ENCODE results near the gene TMEM63A.
"Not testable (repeated sequence)": the region's sequence is repeated elsewhere in the genome, so short reads cannot be mapped to it uniquely, and the experiment has no call there.

The TMEM63A gene

DNA sequence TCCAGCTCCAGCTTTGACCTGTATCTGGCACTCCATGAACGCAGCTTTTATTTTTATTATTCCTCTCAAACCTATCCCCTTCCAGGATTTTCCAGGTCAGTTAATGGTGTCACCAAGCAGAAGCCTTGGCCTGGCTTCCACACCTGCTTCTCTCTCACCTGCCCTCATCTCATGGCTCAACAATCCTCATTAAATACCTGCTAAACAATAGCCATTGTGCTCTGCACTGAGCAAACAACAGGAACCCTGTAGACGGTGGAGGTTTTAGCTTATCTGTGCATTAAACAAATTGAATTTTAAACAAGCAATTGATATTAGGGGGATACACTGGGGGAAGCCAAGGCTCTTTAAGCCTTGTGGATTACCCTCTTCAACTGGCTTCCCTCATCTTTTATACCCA lies 26.6 kb upstream of the TMEM63A start:
- no peak for DNase-seq (ENCODE audit: low read depth in 3 of 3)

DNA sequence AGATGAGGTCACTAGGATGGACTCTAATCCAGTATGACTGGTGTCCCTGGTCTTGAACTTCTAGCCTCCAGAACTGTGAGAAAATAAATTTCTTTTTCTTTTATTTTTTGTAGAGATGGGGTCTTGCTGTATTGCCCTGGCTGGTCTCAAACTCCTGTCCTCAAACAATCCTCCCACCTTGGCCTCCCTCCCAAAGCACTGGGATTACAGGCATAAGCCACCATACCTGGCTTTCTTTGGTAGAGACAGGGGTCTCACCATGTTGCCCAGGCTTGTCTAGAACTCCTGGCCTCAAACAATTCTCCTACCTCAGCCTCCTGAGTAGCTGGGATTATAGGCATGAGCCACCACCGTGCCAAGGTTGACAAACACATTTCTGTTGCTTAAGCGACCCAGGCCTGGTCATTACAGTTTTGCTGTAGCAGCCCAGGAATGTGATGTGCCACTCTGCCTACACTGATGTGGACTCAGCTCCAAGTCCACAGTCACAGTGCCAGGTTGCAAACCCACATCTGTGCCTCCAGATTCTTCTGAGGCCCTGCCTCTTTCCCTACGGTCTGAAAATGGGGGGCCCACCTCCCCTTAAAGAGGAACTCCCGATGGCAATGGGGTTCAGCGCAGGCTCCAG lies 25.9 kb upstream of the TMEM63A start:
- DNase-seq (ENCODE audit: low read depth in 3 of 3): no peak

DNA sequence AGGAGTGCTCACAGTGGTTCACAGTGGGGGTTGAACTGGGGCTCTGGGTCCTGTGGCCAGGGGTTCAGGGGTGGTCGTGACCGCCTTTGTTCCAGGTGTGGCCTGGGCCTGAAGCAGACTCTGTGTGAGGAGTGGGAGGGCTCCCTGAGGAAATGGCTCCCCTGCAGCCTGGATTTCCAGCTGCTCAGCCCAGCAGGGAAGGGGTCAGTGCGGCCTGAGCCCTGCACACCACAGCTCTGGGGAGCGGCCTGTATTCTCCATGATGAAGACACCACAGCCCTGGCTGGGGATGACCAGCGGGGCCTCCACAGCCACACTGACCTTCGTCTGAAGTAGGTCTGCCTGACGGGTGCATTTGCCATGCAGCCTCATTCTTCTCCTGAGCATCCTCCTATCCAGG lies 25.2 kb upstream of the TMEM63A start:
- no peak for DNase-seq (ENCODE audit: low read depth in 3 of 3)

DNA sequence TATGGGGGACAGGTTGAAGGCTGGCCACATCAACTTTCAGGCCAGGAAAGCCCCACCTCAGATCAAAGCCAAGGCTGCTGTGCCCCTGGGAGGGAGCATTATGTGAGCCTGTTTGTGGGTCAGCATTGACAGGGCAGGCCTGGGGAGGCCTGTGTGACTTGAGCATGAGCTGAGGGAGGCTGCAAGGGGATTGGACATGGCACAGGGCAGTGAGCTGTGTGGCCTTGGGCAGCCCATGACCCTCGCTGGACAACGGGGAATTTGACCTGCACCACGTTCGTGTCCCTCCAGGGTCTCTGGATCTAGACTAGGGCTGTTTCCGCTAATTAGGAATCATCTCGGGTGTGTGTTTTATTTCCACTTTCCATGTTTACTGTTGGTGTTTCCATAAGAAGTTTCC lies 24.3 kb upstream of the TMEM63A start:
- no peak for DNase-seq (ENCODE audit: low read depth in 3 of 3)

DNA sequence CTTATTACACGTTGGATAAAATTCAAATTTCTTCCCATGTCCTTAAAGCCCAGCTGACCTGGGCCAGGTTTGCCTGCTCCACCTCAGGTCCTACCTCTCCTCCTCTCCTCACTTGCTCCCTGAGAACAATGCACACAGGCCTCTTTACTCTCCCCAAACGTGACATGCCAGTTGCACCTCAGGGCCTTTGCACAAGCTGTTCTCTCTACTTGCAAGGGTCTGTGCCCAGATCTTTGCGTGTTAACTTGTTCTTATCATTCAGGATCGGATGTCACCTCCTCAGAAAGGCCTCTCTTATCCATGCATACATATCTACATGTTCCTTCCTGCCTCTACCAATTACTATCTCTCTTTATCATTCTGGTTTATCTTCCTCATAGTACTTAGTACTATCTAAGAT lies 21.4 kb upstream of the TMEM63A start:
- no peak for DNase-seq (ENCODE audit: low read depth in 3 of 3)

DNA sequence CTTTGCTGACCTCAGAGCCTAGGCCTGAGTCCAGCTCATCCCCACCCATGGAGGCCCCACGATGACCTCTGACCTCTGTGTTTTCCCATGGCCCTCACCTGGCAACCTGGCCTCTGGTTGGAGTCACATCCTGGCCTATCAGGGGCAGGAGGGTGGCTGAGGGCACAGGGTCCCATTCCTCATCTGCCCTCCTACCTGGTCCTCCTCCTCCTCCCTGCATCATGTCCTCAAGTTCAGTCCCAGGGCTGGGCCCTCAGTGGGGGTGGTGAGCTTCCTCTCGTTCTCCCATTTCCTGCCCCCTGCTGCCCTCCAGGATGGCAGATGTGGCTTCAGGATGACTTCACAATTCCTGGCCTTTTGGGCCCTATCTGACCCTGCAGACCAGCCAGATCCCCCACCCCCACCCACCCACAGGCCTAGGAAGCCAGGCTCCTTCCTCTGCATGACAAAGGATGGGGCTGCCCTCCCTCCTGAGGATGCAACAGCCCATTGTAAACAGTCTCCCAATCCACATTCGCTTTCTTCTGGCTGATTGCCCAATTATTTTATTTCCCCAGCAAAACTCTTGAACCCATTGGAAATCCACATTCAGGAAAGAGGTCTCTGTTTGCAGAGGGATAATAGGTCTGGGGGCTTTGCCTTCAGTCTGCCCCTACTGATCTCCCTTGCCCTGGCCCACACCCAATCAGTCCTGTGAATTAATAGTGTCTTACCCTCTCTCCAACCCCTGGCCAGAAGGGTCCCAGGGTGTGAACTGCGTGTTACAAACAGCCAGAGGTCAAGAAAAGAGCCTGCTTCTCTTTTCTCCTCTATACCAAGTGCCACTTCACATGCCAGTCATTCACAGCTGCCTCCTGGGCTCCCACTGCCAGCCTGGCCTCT lies 17.1 kb upstream of the TMEM63A start:
- DNase-seq (ENCODE audit: low read depth in 3 of 3): no peak

DNA sequence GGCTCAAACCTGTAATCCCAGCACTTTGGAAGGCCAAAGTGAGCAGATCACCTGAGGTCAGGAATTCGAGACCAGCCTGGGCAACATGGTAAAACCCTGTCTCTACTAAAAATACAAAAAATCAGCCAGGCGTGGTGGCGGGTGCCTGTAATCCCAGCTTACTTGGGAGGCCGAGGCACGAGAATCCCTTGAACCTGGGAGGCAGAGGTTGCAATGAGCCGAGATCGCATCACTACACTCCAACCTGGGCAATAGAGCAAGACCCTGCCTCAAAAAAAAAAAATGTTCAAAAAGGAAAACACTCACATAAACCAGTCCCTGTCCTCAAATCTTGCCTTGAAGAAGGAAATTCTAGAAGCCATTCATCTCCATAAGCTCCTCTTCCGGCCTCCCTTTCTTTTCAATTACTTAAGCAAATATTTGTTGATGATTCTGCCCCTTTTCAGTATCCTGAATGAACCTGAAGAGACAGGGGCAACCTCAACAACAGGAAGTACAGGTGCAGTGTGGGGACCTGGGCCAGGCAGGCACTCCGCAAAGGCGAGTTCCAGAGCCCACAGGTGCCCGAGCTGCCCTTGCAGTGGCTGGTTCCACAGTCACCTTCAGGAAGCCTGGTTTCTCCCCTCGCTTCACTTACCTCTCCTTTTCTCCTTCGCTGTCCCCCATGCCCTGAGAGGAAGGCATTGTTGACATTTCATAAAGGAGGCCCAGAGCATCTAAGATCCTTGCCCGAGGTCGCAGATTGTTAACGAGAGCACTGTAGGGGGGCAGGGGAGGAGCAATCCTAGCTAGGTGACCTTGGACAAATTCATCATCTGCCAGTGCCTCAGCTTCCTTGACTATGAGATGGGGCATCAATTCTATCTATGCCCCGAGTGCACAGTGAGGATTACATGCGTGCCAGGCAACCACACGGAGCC lies 15.7 kb upstream of the TMEM63A start:
- no peak for DNase-seq (ENCODE audit: low read depth in 3 of 3)

DNA sequence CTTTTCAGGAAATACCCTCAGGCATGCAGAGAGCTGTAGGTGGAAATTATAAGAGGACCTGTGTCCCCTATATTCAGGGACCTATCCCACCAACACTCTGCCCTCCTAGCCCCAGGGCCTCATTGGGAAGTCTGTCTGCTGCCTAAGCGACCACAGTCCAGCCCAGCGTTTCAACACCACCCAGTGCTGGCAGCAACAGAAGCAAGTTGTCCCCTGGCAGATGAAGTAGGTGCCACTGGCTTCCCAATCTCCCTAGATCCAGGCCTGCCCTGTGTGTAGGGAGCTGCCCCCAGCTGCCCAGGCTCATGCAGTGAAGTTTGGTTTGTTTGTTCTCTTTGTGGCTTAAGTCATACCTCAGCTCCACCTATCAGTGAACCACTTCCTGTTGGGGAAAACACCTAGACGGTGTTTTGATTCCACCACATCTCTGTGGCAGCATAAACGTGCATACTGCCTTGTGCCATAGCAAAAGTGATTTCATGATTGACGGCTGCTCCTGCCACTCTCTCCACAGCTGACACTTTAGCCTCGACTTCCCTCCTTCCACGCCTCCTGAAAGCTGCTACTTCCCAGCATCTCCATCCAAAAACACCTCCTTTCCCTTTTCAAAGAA lies 14.9 kb upstream of the TMEM63A start:
- peak; percentile 49 to 55 (median 51) for DNase-seq (ENCODE audit: low read depth in 3 of 3)

DNA sequence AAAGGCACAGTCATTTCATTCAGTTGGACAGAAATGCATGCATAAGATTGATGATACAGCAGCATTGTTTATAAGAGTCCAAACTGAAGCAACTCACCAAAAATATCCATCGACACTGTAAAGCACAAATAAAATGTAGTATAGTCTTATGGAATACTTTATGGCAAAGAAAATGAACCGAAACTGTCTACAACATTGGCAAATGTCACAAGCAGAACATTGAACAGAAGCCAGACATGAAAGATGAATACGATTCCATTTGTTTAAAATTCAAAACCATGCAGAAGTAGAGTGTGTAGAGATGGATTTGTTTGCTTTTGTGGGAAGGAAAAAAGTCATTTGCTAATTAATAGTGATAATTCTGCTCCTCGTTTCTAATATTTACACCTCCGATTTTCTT lies 14.3 kb upstream of the TMEM63A start:
- DNase-seq (ENCODE audit: low read depth in 3 of 3): no peak

DNA sequence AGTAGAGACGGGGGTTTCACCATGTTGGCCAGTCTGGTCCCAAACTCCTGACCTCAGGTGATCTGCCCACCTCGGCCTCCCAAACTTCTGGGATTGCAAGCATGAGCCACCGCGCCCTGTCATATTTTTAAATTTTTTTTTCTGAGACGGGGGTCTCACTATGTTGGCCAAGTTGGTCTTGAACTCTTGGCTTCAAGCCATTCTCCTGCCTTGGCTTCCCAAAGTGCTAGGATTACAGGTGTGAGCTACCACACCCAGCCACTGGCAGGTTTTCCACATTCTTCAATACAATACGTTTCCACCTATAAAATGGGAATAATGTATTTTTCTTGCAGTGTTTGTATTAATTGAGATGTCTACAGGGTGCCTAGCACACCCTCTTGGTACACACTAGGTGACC lies 10.1 kb upstream of the TMEM63A start:
- no peak for DNase-seq (ENCODE audit: low read depth in 3 of 3)

DNA sequence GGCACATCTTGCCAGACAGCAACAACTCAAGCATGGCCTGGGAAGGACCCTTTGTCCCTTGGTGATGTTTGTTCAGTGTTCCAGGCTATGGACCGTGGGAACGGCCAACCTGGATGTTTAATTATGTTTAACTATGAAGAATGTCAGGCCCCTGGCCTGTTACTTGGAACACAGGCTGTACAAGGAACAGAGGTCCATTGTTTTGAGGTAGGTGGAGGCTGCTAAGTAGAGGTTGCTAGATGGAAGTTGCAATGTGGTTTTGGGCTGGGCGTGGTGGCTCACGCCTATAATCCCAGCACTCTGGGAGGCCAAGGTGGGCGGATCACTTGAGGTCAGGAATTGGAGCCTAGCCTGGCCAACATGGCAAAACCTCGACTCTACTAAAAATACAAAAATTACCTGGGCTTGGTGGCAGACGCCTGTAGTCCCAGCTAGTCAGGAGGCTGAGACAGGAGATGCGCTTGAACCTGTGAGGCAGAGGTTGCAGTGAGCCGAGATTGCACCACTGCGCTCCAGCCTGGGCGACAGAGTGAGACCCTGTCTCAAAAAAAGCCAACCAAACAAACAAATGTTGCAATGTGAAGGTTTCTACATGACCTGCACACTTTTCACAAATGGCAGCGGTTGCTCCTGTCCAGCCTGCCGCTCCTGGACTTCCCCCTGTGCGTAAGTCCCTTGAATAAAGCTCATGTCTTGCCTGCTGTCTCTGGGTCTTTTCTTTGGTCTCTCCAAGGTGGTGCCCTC lies 9.2 kb upstream of the TMEM63A start:
- DNase-seq (ENCODE audit: low read depth in 3 of 3): no peak

DNA sequence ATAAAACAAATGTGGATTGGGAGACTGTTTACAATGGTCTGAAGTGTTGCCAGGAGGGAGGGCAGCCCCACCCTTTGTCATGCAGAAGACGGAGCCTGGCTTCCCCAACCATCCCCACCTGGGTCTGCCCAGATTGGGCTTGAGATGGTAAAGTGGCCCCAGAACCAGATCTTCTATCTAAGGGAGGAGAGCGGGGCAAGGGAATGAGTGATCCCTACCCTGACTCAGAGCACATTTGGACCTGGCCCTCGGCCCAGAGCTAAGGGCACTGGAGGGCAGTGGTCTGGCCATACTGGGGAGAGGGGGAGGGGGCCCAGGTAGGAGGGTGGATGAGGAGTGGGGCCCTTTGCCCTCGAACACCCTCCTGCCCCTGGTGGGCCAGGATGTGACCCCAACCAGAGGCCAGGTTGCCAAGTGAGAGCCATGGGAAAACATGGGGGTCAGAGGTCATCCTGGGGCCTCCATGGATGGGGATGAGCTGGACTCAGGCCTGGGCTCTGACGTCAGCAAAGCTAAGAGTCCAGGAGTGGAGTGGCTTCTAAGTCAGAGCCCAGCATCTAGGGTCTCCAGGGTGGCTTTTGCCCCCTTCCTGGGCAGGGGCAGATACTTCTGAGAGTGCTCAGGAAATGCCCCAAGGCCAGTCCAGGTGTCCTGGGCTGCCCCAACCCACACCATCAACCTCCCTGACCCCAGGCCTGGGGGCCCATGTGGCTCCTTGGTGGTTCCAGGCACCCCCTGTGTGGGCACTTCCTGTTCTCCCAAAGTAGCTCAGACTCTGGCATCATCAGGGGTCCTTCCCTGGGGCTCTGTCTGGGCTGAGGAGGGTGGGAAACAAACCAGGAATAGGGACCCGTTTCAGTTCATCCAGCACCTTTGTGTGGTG lies 8.4 kb upstream of the TMEM63A start:
- no peak for DNase-seq (ENCODE audit: low read depth in 3 of 3)

DNA sequence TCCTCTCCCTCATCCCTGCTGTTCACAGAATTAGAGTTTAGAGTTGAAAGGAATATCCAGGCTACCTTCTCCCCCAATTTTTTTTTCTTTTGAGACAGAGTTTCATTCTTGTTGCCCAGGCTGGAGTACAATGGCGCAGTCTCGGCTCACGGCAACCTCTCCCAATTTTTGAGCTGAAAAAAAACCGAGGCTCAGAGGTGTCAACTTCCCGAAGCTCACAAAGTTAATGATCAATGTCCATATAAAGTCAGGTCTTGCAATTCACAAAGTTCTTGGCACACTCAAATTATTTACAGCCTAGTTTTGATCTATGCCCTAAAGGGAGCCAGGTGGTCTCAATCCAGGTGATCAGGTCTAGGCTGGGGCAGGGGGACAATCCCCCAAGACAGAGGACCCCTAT lies 7.6 kb upstream of the TMEM63A start:
- DNase-seq (ENCODE audit: low read depth in 3 of 3): no peak

DNA sequence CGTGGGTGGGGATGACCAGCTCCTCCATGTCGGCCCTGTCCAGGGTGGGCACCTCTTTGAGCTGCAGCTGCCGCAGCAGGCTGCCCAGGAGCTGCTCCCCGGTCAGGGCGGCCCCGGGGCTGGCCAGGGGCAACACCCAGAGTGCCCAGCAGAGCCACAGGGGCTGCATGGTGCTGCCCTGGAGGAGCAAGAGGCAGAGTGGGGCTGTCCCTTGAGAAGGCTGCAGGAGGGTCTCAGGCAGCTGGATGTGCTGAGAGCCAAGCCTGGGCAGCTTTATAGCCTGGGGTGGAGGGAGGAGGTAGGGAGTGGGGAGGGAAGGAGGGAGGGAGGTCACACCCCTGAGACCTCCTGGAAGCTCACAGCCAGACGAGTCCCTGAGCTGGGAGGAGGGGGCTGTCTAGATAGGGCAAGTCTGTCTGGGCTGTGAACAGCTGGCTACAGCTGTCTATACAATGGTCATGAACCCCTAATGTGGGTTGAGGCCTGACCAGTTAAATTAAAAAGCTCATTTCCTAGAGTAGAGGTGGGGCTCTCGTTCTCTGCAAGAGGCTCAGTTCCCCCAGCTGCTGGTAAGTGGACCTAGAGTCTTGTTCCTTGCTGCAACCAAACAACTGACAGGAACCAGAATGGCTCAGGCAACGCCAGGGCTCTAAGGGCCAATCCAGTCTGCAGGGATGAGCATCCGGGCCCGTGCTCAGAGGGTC lies 6.9 kb upstream of the TMEM63A start, which contains the start of gene LEFTY1:
Gene LEFTY1 (minus strand): TSS at position 249 of the 704 bp plus-strand sequence. CDS start 80 bp downstream, at position 169.
- DNase-seq (ENCODE audit: low read depth in 3 of 3): no peak

DNA sequence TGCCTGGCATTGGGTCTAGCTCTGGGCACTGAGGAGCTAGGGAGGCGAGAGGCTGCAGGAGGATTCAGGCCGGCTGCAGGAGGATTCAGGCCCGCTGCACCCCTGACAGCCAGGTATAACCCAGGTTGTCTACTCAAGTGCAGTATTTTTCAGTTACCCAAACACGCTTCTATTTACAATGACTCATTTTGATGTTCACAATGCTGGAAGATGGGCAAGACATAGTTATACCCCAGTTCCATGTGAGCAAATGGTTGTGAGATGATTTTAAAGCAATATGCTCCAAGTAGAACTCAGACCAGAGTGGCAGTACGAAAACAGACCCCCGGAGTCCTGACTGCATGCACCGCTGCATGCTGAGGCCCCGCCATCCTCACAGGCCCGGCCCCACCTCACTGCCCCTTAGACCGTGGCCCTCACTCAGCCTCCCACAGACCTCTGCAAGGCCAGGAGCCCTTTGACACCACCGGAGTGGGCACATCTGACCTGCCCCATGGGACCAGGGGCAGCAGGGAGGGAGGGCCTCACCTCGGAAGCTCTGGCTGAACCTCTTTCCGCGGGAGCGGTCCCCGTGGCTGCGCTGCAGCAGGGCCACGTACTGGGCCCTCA lies 6.2 kb upstream of the TMEM63A start:
- DNase-seq (ENCODE audit: low read depth in 3 of 3): no peak

DNA sequence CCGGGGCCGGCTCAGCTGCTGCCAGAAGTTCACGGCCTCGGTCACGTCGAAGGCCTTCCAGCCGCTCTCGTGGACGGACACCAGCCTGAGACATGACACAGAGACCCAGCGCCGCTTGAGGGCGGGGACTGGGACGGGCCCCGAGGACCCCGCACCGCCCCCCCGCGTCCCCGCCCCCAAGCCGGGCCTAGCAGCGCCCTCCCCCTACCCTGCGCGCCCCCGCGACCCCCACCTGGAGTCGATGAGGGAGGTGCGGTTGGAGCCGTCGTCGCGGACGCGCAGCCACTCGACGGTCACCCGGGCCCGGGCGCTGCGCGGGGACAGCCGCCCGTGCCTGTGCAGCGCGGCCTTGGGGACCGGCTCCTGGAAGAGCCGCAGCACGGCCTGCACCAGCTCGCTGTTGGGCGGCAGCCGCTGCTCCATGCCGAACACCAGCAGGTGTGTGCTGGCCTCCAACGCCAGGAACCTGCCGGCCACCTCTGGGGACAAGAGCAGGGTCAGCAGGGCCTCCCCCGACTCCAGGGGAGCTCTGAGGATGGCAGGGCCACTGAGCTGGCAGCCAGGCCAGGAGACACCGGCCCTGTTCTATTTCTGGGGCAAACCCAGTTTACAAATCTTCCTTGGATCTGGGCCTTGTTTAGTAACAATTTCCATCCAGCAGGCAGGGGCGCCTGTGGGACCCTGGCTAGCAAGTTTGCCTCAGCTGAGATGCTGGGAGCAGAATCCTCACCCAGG lies 5.5 kb upstream of the TMEM63A start:
- DNase-seq (ENCODE audit: low read depth in 3 of 3): not testable (repeated sequence)

DNA sequence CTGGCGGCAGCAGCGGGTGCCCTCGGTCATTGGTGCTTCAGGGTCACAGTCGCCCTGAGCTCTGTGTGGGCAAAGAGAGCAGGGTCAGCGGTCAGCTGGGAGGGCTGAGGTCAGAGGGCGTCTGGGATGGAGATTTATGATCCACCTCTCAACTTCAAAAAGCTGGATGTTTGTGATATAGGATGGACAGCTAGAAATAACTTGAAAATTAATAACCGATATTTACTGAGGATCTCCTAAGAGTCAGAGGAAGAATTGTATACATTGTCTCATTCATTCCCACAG lies 4.8 kb upstream of the TMEM63A start:
- no peak for DNase-seq (ENCODE audit: low read depth in 3 of 3)

Measured in stimulated activated CD4-positive, alpha-beta T cell treated with anti-CD3 and anti-CD28 coated beads, TNF-alpha, amount 100 ng/mL, for 48 hours (primary cell).